BLaER1 (cell line): ENCODE results near the gene MAPKAPK2.
A peak's percentile ranks its signal among the peaks of the same experiment; 100 is the strongest.
"Not testable (repeated sequence)": the region's sequence is repeated elsewhere in the genome, so short reads cannot be mapped to it uniquely, and the experiment has no call there.

Experiments
- H3K27ac ChIP-seq: shearing (Covaris generic); formaldehyde crosslinking; 2 replicates; pipeline ENCODE4 v1.8.1; 2022
- H3K27me3 ChIP-seq: shearing (Covaris generic); formaldehyde crosslinking; 2 replicates; pipeline ENCODE4 v1.8.1; 2022
- H3K36me3 ChIP-seq: shearing (Covaris generic); formaldehyde crosslinking; 2 replicates; pipeline ENCODE4 v1.8.1; 2022
- H3K4me1 ChIP-seq: shearing (Covaris generic); formaldehyde crosslinking; 2 replicates; pipeline ENCODE4 v1.8.1; 2022
- H3K4me2 ChIP-seq: shearing (Covaris generic); formaldehyde crosslinking; 2 replicates; pipeline ENCODE4 v1.8.1; 2022
- H3K4me3 ChIP-seq: shearing (Covaris generic); formaldehyde crosslinking; 2 replicates; pipeline ENCODE4 v1.8.1; 2022
- H3K9ac ChIP-seq: shearing (Covaris generic); formaldehyde crosslinking; 2 replicates; pipeline ENCODE4 v1.8.1; 2022
- H3K9me3 ChIP-seq: shearing (Covaris generic); formaldehyde crosslinking; 2 replicates; pipeline ENCODE4 v1.8.1; 2022
- H4K20me1 ChIP-seq: shearing (Covaris generic); formaldehyde crosslinking; 2 replicates; pipeline ENCODE4 v1.8.1; 2022
- Cebpa-rat ChIP-seq: shearing (Covaris generic); IDR thresholded peaks from 2 replicates; pipeline ENCODE4 v1.8.1; 2022

Gene MAPKAPK2

DNA sequence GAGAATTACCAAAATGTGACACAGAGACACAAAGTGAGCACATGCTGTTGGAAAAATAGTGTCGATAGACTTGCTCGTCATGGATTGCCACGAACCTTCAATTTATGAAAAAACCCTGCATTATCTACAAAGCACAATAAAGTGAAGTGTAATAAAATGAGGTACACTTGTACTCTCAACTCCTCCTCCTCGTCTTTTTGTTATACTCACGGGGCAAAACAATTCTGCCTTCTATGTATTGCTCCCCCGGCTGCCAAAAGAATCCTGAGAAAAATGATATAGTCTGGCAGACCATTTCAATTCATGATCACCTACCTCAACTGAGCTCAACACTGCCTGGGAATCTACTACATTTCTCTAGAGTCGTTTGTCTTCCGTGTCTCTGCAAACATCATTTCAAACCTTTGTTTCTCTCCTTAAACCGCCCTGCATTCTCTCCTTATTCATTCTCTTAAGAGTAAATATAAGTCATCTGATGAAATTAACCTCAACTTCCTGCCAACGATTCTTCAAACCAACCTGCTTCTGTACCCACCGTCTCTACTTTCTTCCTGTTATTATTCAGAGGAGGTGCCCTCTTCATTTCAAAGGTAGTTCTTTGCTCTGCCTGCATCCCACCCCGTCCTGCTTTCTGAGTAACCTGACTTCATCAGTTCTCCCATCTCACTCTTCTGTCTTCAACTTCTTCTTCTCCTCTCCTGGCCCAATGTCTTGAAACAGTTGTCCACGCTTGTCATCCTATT is 73.0 kb downstream of the MAPKAPK2 start:
- peaks cover 11% of the 10 kb centered on the region for H3K4me1 ChIP-seq
- H3K4me3 ChIP-seq, result no peak overlapping the region
- no peak overlapping the region for H3K27ac ChIP-seq
- H3K36me3 ChIP-seq, result no peaks in the 10 kb centered on the region
- H3K27me3 ChIP-seq, result no peaks in the 10 kb centered on the region
- no peak for TF ChIP-seq Cebpa-rat
- peak overlapping the region; percentile 46 for H3K4me2 ChIP-seq
- H3K9me3 ChIP-seq, result peaks cover 22% of the 10 kb centered on the region; the same call in 1 of the 2 replicates
- H3K9ac ChIP-seq, result no peak overlapping the region
- no peaks in the 10 kb centered on the region for H4K20me1 ChIP-seq

DNA sequence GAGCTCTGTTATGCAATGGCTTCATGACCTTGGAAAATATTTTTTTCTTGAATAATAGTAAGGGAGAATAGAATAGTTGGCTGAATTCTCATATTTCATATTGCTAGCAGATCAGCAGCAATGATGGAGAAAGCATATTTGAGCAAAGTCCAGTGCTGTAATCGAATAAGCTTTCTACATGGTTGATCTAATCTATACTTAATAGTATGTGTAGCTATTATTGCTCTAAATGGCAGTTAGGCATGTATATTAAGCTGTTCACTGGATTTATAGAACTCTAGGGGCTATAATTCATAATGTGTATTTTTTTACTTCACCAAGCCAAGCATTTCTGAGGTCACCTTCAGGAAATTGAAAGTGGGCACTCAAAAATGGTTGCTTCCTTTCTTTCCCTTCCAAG is 75.9 kb downstream of the MAPKAPK2 start:
- H3K9ac ChIP-seq, result no peak overlapping the region
- H3K9me3 ChIP-seq, result peaks cover 13% of the 10 kb centered on the region; the same call in 1 of the 2 replicates
- no peaks in the 10 kb centered on the region for H4K20me1 ChIP-seq
- no peak overlapping the region for H3K4me3 ChIP-seq
- H3K36me3 ChIP-seq, result no peaks in the 10 kb centered on the region
- no peaks in the 10 kb centered on the region for H3K27me3 ChIP-seq
- H3K4me1 ChIP-seq, result peaks cover 11% of the 10 kb centered on the region
- no peak overlapping the region for H3K4me2 ChIP-seq
- no peak for TF ChIP-seq Cebpa-rat
- no peak overlapping the region for H3K27ac ChIP-seq

DNA sequence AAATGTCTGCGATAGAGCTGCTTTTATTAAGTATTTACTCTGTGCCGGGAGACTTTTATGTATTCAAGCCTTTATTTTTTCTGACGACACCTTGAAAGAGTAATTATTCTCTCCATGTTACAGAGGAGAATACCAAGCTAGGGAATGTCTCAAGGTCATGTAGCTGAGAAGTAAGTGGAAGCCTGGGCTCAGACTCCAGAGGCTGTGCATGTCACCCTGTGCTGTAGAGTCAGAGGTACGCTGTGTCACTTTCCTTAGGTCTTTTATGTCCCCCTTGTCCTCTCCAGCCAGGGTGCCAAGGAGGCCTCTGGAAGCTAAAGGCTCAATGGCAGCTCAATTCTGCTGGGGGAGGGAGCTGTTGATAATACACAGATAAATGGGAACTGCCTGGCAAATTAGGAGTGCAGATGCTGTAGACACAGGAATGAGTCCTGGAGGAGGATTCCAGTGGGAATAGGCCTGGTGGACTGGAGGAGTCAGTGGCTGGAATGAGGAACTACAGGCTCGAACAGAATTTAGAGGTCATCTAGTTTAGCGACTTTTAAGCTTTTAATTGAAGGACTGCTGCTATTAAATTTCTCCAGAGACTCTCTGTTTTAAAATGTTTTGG is 76.6 kb downstream of the MAPKAPK2 start:
- Histone ChIP-seq H3K4me1 (peaks cover 15% of the 10 kb centered on the region), H3K9me3 (peaks cover 11% of the 10 kb centered on the region; the same call in 1 of the 2 replicates), H3K27me3 (no peaks in the 10 kb centered on the region), H3K36me3 (no peaks in the 10 kb centered on the region), H3K4me2 (no peak overlapping the region), H3K4me3 (no peak overlapping the region), H3K9ac (no peak overlapping the region), H3K27ac (no peak overlapping the region), H4K20me1 (no peaks in the 10 kb centered on the region)
- TF ChIP-seq Cebpa-rat, result no peak

- H4K20me1 ChIP-seq, H3K27ac ChIP-seq, H3K36me3 ChIP-seq, H3K4me2 ChIP-seq, H3K4me3 ChIP-seq, H3K27me3 ChIP-seq, H3K9ac ChIP-seq: not testable (repeated sequence)
- H3K9me3 ChIP-seq, result peaks cover 11% of the 10 kb centered on the region; the same call in 1 of the 2 replicates
- H3K4me1 ChIP-seq, result peaks cover 19% of the 10 kb centered on the region
These were observed 78.1 kb downstream of the MAPKAPK2 start for GRCh38 chr1:206762741-206763364.

GRCh38 chr1:206765771-206766170 is 81.1 kb downstream of the MAPKAPK2 start:
- H3K27ac ChIP-seq, H3K36me3 ChIP-seq, H3K9ac ChIP-seq, H4K20me1 ChIP-seq, H3K4me3 ChIP-seq, H3K27me3 ChIP-seq, H3K9me3 ChIP-seq: not testable (repeated sequence)
- H3K4me2 ChIP-seq, result peak overlapping the region; percentile 54
- H3K4me1 ChIP-seq, result peaks cover 38% of the 10 kb centered on the region

GRCh38 chr1:206766251-206766856 is 81.6 kb downstream of the MAPKAPK2 start:
- Histone ChIP-seq H3K4me2 (peak overlapping the region; percentile 54), H3K27ac (no peak overlapping the region), H4K20me1 (no peaks in the 10 kb centered on the region), H3K36me3 (no peaks in the 10 kb centered on the region), H3K4me1 (peaks cover 44% of the 10 kb centered on the region), H3K9me3 (no peaks in the 10 kb centered on the region; the same call in 1 of the 2 replicates), H3K9ac (no peak overlapping the region), H3K4me3 (no peak overlapping the region), H3K27me3 (no peaks in the 10 kb centered on the region; the same call in 1 of the 2 replicates)
- no peak for TF ChIP-seq Cebpa-rat

- Histone ChIP-seq H3K4me2 (peak overlapping the region; percentile 58), H3K9me3 (no peaks in the 10 kb centered on the region; the same call in 1 of the 2 replicates), H3K4me3 (no peak overlapping the region), H3K4me1 (peaks cover 63% of the 10 kb centered on the region), H3K27ac (no peak overlapping the region), H3K9ac (no peak overlapping the region), H4K20me1 (no peaks in the 10 kb centered on the region), H3K36me3 (no peaks in the 10 kb centered on the region), H3K27me3 (no peaks in the 10 kb centered on the region; the same call in 1 of the 2 replicates)
- TF ChIP-seq Cebpa-rat, result no peak
These were observed 84.0 kb downstream of the MAPKAPK2 start for GRCh38 chr1:206768472-206769303.

GRCh38 chr1:206769304-206769731 is 84.6 kb downstream of the MAPKAPK2 start:
- Histone ChIP-seq H3K9ac (no peak overlapping the region), H3K36me3 (no peaks in the 10 kb centered on the region), H3K9me3 (no peaks in the 10 kb centered on the region), H4K20me1 (no peaks in the 10 kb centered on the region), H3K27ac (no peak overlapping the region), H3K4me1 (peaks cover 69% of the 10 kb centered on the region), H3K27me3 (no peaks in the 10 kb centered on the region; the same call in 1 of the 2 replicates), H3K4me2 (peak overlapping the region; percentile 58), H3K4me3 (no peak overlapping the region)
- TF ChIP-seq Cebpa-rat, result no peak
